ENCODE data around the gene OR5A2. TPM values are rescaled to one million over a fixed set of nuclear protein-coding genes. Genes with fewer than 3 reads are reported as not detected.

Gene OR5A2
- total and polyA plus RNA-seq, 4 donors: not detected

DNA sequence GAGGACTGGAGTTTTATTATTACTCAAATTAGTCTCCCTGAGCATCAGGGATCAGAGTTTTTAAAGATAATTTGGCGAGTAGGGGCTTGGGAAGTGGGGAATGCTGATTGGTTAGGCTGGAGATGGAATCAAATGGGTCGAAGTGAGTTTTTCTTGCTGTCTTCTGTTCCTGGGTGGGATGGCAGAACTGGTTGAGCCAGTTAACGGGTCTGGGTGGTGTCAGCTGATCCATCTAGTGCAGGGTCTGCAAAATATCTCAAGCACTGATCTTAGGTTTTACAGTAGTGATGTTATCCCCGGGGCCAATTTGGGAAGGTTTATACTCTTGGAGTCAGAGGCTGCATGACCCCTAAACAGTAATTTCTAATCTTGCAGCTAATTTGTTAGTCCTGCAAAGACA, 1.1 kb downstream of the OR5A2 start:
- WGBS, 2 donors: 70 to 77% methylated on average over 4 of the region's 4 CpGs
- TF ChIP-seq, protein P1, sequence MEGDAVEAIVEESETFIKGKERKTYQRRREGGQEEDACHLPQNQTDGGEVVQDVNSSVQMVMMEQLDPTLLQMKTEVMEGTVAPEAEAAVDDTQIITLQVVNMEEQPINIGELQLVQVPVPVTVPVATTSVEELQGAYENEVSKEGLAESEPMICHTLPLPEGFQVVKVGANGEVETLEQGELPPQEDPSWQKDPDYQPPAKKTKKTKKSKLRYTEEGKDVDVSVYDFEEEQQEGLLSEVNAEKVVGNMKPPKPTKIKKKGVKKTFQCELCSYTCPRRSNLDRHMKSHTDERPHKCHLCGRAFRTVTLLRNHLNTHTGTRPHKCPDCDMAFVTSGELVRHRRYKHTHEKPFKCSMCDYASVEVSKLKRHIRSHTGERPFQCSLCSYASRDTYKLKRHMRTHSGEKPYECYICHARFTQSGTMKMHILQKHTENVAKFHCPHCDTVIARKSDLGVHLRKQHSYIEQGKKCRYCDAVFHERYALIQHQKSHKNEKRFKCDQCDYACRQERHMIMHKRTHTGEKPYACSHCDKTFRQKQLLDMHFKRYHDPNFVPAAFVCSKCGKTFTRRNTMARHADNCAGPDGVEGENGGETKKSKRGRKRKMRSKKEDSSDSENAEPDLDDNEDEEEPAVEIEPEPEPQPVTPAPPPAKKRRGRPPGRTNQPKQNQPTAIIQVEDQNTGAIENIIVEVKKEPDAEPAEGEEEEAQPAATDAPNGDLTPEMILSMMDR (IDR thresholded peaks at IDR 0.05; ENCODE audit: control extremely low read depth, extremely low read depth): no peak
- H3K27me3 ChIP-seq (ENCODE audit: control insufficient read depth in 3 of 3, insufficient read depth in 3 of 3, low read length in 2 of 3): no peaks in the 10 kb centered on the region
- H3K4me1 ChIP-seq (ENCODE audit: control insufficient read depth in 5 of 5, insufficient read depth in 5 of 5, low read length in 5 of 5): no peaks in the 10 kb centered on the region
- no peaks in the 10 kb centered on the region for H3K36me3 ChIP-seq (ENCODE audit: control insufficient read depth in 4 of 4, insufficient read depth in 4 of 4, low read length in 4 of 4)
- H3K9me3 ChIP-seq (ENCODE audit: control insufficient read depth in 4 of 4, insufficient read depth in 3 of 4, low read length in 3 of 4): no peaks in the 10 kb centered on the region
- DNase-seq (no peak), ATAC-seq (ENCODE audit: insufficient read depth, low FRiP score) (no peak)
- no peak overlapping the region for H3K4me3 ChIP-seq
- no peak overlapping the region for H3K27ac ChIP-seq (ENCODE audit: low read depth in 1 of 2, low read length in 1 of 2)
- H3K9ac ChIP-seq (ENCODE audit: insufficient read depth in 1 of 2, low read length in 2 of 2): no peak overlapping the region

DNA sequence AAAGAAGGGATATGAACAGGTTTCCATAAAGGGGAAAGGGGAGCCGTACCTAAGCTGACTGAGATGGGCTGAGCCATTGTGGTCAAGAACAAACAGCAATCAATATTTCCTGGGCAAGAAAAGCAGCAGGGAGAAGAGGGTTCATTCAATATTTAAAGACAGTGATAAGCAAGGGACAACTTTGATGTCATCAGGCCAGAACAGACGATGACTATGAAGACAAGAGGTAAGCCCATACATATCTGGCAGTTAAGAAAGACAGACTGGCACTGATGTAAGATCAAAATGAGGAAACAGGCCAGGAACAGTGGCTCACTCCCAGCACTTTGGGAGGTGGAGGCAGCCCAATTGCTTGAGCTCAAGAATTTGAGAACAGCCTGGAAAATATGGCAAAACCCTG, 2.4 kb downstream of the OR5A2 start:
- Histone ChIP-seq H3K4me3 (no peak overlapping the region), H3K36me3 (ENCODE audit: control insufficient read depth in 4 of 4, insufficient read depth in 4 of 4, low read length in 4 of 4) (no peaks in the 10 kb centered on the region), H3K4me1 (ENCODE audit: control insufficient read depth in 5 of 5, insufficient read depth in 5 of 5, low read length in 5 of 5) (no peaks in the 10 kb centered on the region), H3K27ac (ENCODE audit: low read depth in 1 of 2, low read length in 1 of 2) (no peak overlapping the region), H3K27me3 (ENCODE audit: control insufficient read depth in 3 of 3, insufficient read depth in 3 of 3, low read length in 2 of 3) (no peaks in the 10 kb centered on the region), H3K9ac (ENCODE audit: insufficient read depth in 1 of 2, low read length in 2 of 2) (no peak overlapping the region), H3K9me3 (ENCODE audit: control insufficient read depth in 4 of 4, insufficient read depth in 3 of 4, low read length in 3 of 4) (no peaks in the 10 kb centered on the region)
- 73 to 75% methylated on average over 2 of the region's 2 CpGs for WGBS, 2 donors
- TF ChIP-seq, protein P1 (IDR thresholded peaks at IDR 0.05; ENCODE audit: control extremely low read depth, extremely low read depth): no peak
- no peak for DNase-seq
- no peak for ATAC-seq (ENCODE audit: insufficient read depth, low FRiP score)

DNA sequence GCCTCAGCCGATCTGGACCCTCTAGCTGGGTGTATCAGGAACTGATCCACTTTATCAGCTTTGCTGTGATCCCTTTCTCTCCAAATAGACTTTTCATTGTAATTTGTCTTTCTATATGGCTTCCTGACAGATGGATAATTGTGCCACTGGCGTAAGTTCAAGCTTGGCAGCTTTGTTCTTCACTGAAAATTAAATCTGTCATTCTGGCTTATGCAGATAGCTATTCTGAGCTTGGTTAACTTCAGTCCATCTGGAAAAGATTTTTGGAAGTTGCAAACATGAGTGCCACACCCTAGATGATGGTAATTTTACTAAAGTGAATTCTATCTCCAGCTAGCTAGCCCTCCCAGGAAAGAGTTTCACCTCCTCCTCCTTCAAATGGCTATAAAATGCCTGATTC, 8.1 kb downstream of the OR5A2 start:
- ATAC-seq (ENCODE audit: insufficient read depth, low FRiP score) (no peak), DNase-seq (no peak)
- H3K9me3 ChIP-seq (ENCODE audit: control insufficient read depth in 4 of 4, insufficient read depth in 3 of 4, low read length in 3 of 4): no peaks in the 10 kb centered on the region
- H3K36me3 ChIP-seq (ENCODE audit: control insufficient read depth in 4 of 4, insufficient read depth in 4 of 4, low read length in 4 of 4): no peaks in the 10 kb centered on the region
- H3K27ac ChIP-seq (ENCODE audit: low read depth in 1 of 2, low read length in 1 of 2): no peak overlapping the region
- H3K4me1 ChIP-seq (ENCODE audit: control insufficient read depth in 5 of 5, insufficient read depth in 5 of 5, low read length in 5 of 5): no peaks in the 10 kb centered on the region
- H3K4me3 ChIP-seq: no peak overlapping the region
- TF ChIP-seq, protein P1 (IDR thresholded peaks at IDR 0.05; ENCODE audit: control extremely low read depth, extremely low read depth): no peak
- 82 to 95% methylated on average over 2 of the region's 2 CpGs for WGBS, 2 donors
- H3K27me3 ChIP-seq (ENCODE audit: control insufficient read depth in 3 of 3, insufficient read depth in 3 of 3, low read length in 2 of 3): no peaks in the 10 kb centered on the region
- H3K9ac ChIP-seq (ENCODE audit: insufficient read depth in 1 of 2, low read length in 2 of 2): no peak overlapping the region

DNA sequence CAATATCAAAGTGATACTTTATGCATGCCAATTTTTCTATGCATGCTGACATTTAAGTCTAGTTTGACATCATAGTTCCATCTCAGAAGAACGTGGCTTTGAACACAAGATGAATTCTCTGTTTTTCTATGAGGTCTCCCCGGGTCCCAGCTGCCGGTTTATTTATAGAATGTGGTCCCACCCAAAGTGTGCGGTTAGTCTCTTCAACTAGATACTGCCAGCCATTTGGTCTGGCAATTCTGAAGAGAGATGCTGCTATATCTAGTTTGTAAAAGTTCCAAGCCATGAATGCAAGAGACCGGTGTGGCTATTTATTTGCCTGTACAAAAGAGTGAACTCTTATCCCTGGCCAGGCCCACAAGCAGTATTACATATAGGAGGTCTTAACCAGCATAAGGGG, 9.2 kb downstream of the OR5A2 start:
- TF ChIP-seq, protein P1 (IDR thresholded peaks at IDR 0.05; ENCODE audit: control extremely low read depth, extremely low read depth): no peak
- Histone ChIP-seq H3K36me3 (ENCODE audit: control insufficient read depth in 4 of 4, insufficient read depth in 4 of 4, low read length in 4 of 4) (no peaks in the 10 kb centered on the region), H3K27me3 (ENCODE audit: control insufficient read depth in 3 of 3, insufficient read depth in 3 of 3, low read length in 2 of 3) (no peaks in the 10 kb centered on the region), H3K4me3 (no peak overlapping the region), H3K9ac (ENCODE audit: insufficient read depth in 1 of 2, low read length in 2 of 2) (no peak overlapping the region), H3K4me1 (ENCODE audit: control insufficient read depth in 5 of 5, insufficient read depth in 5 of 5, low read length in 5 of 5) (no peaks in the 10 kb centered on the region), H3K9me3 (ENCODE audit: control insufficient read depth in 4 of 4, insufficient read depth in 3 of 4, low read length in 3 of 4) (no peaks in the 10 kb centered on the region), H3K27ac (ENCODE audit: low read depth in 1 of 2, low read length in 1 of 2) (no peak overlapping the region)
- WGBS, 2 donors: 62 to 71% methylated on average over 5 of the region's 5 CpGs
- no peak for DNase-seq
- no peak for ATAC-seq (ENCODE audit: insufficient read depth, low FRiP score)

Measured in lung (tissue), 12 donors.